ENCODE measurements around the gene SERPINE2.

SERPINE2 gene

DNA sequence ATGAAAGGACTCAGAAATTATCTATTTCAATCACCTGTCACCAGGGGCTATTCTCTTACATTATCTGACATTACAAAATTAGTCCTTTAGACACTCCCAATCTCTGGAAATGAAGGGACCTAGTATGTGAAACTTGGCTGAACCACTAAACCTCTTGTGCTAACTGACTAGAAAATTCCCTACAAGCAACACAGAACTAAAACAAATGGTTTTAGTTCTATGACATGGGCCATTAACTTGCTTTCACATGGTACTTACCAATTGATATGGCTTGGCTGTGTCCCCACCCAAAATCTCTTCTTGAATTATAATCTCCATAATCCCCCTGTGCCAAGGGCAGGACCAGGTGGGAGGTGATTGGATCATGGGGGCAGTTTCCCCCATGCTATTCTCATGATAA, 16.6 kb downstream of the SERPINE2 start:
- no peak for DNase-seq
- no peak overlapping the region for H3K27ac ChIP-seq
- TF ChIP-seq, protein P1, sequence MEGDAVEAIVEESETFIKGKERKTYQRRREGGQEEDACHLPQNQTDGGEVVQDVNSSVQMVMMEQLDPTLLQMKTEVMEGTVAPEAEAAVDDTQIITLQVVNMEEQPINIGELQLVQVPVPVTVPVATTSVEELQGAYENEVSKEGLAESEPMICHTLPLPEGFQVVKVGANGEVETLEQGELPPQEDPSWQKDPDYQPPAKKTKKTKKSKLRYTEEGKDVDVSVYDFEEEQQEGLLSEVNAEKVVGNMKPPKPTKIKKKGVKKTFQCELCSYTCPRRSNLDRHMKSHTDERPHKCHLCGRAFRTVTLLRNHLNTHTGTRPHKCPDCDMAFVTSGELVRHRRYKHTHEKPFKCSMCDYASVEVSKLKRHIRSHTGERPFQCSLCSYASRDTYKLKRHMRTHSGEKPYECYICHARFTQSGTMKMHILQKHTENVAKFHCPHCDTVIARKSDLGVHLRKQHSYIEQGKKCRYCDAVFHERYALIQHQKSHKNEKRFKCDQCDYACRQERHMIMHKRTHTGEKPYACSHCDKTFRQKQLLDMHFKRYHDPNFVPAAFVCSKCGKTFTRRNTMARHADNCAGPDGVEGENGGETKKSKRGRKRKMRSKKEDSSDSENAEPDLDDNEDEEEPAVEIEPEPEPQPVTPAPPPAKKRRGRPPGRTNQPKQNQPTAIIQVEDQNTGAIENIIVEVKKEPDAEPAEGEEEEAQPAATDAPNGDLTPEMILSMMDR (IDR thresholded peaks at IDR 0.05; ENCODE audit: low read depth, low read length), result no peak

GRCh38 chr2:224020523-224020922, 18.6 kb downstream of the SERPINE2 start:
- Histone ChIP-seq H3K4me3 (ENCODE audit: low read depth, low read length) (no peak overlapping the region), H3K27me3 (ENCODE audit: insufficient read depth, low read depth, severe bottlenecking) (no peaks in the 10 kb centered on the region), H3K36me3 (no peaks in the 10 kb centered on the region), H3K9me3 (ENCODE audit: severe bottlenecking) (no peaks in the 10 kb centered on the region), H3K27ac (no peak overlapping the region)
- DNase-seq, result no peak
- TF ChIP-seq, protein P1 (IDR thresholded peaks at IDR 0.05; ENCODE audit: low read depth, low read length), result no peak

More for the DNA sequence above, 16.6 kb downstream of the SERPINE2 start:
- Histone ChIP-seq H3K9me3 (ENCODE audit: severe bottlenecking) (no peaks in the 10 kb centered on the region), H3K36me3 (no peaks in the 10 kb centered on the region), H3K4me3 (ENCODE audit: low read depth, low read length) (no peak overlapping the region), H3K27me3 (ENCODE audit: insufficient read depth, low read depth, severe bottlenecking) (no peaks in the 10 kb centered on the region)

DNA sequence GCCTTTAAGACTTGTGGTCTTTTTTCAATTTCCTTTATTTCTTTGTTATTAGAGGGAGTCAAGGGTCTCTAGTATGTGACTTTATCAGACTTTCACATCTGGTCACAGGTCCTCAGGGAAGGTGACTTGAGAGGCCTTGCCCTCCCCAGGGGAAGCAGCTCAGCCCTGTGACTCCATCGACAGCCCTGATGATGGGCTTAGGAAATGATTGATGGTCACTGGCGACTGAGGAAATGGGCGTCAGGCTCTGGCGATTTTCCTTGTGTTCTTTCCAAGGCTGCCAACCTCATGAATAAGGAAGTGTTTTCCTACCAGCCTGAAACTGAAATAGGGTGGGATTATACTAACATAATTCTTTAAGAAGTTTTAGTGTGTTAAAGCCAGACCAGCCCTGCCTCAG, 21.1 kb downstream of the SERPINE2 start:
- TF ChIP-seq, protein P1 (IDR thresholded peaks at IDR 0.05; ENCODE audit: low read depth, low read length), result no peak
- H3K36me3 ChIP-seq, result no peaks in the 10 kb centered on the region

GRCh38 chr2:224016963-224017362, 22.1 kb downstream of the SERPINE2 start:
- no peaks in the 10 kb centered on the region for H3K36me3 ChIP-seq
- TF ChIP-seq, protein P1 (IDR thresholded peaks at IDR 0.05; ENCODE audit: low read depth, low read length), result no peak
- H3K9me3 ChIP-seq (ENCODE audit: severe bottlenecking), result peaks cover under 1% of the 10 kb centered on the region
- H3K27me3 ChIP-seq (ENCODE audit: insufficient read depth, low read depth, severe bottlenecking), result no peaks in the 10 kb centered on the region
- no peak overlapping the region for H3K27ac ChIP-seq
- DNase-seq, result no peak
- no peak overlapping the region for H3K4me3 ChIP-seq (ENCODE audit: low read depth, low read length)

More for the DNA sequence above, 21.1 kb downstream of the SERPINE2 start:
- no peaks in the 10 kb centered on the region for H3K27me3 ChIP-seq (ENCODE audit: insufficient read depth, low read depth, severe bottlenecking)
- H3K27ac ChIP-seq, result no peak overlapping the region
- no peaks in the 10 kb centered on the region for H3K9me3 ChIP-seq (ENCODE audit: severe bottlenecking)
- DNase-seq, result peak; percentile 54
- no peak overlapping the region for H3K4me3 ChIP-seq (ENCODE audit: low read depth, low read length)

DNA sequence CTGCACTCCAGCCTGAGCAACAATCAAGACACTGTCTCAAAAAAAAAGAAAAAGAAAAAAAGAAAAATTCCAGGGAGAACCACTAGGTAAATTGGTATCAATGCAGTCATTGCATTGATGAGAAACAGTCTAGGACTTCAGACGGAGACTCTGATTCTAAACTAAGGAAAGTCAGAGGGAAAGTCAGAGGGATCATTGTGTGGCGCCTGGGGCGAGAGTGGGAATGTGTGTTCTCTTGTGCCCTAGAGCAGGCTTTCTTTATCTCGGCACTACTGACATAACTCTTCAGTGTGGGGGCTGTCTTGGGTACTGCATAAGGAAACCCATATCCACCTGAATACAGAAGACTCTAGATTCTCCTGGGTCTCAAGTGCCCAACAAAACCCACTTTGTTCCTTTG, 24.8 kb downstream of the SERPINE2 start:
- DNase-seq, result no peak
- no peak overlapping the region for H3K27ac ChIP-seq
- H3K27me3 ChIP-seq (ENCODE audit: insufficient read depth, low read depth, severe bottlenecking), result no peaks in the 10 kb centered on the region
- H3K9me3 ChIP-seq (ENCODE audit: severe bottlenecking), result peaks cover 2% of the 10 kb centered on the region
- H3K36me3 ChIP-seq, result no peaks in the 10 kb centered on the region
- TF ChIP-seq, protein P1 (IDR thresholded peaks at IDR 0.05; ENCODE audit: low read depth, low read length), result no peak
- H3K4me3 ChIP-seq (ENCODE audit: low read depth, low read length), result no peak overlapping the region

- TF ChIP-seq, protein P1 (IDR thresholded peaks at IDR 0.05; ENCODE audit: low read depth, low read length), result no peak
- no peak overlapping the region for H3K27ac ChIP-seq
- H3K27me3 ChIP-seq (ENCODE audit: insufficient read depth, low read depth, severe bottlenecking), result no peaks in the 10 kb centered on the region
- H3K4me3 ChIP-seq (ENCODE audit: low read depth, low read length), result no peak overlapping the region
- DNase-seq, result no peak
- no peaks in the 10 kb centered on the region for H3K36me3 ChIP-seq
- peaks cover 2% of the 10 kb centered on the region for H3K9me3 ChIP-seq (ENCODE audit: severe bottlenecking)
These were observed 27.2 kb downstream of the SERPINE2 start for GRCh38 chr2:224011837-224012236.
